Keratinocyte (primary cell): Measurements from ENCODE around the gene DSTYK. TPM values are rescaled to one million over a fixed set of nuclear protein-coding genes. Genes with fewer than 3 reads are reported as not detected.

ENCODE experiments used
- DNase-seq: peaks from one replicate; pipeline ENCODE4 v3.0.0-alpha.2; 2011; ENCODE audit warnings: low read depth, missing footprints, low spot score
- FAIRE-seq: peaks from 2 replicates; lab custom pipeline; 2011; peaks lifted over from hg19 to GRCh38; lab: Jason Lieb, UNC
- H2AFZ ChIP-seq: 2 replicates; pipeline ENCODE4 v1.6.0; 2012; ENCODE audit warnings: low read length, control low read depth, inconsistent platforms; ENCODE audit not compliant: control insufficient read depth
- H3K27ac ChIP-seq: 2 replicates; pipeline ENCODE4 v1.5.1; 2011; ENCODE audit warnings: low read length; ENCODE audit not compliant: control insufficient read depth, insufficient read depth
- H3K27me3 ChIP-seq: 3 replicates; pipeline ENCODE4 v1.6.0; 2011; ENCODE audit warnings: low read length; ENCODE audit not compliant: control insufficient read depth, insufficient read depth; ENCODE audit errors: extremely low read depth
- H3K36me3 ChIP-seq, 2 experiments: 2 replicates in 1 of 2; 3 replicates in 1 of 2; pipeline ENCODE4 v1.5.1; 2011; ENCODE audit warnings: low read length in 2 of 2, mild to moderate bottlenecking in 1 of 2; ENCODE audit not compliant: control insufficient read depth in 2 of 2, insufficient read depth in 2 of 2; ENCODE audit errors: extremely low read depth in 1 of 2
- H3K4me1 ChIP-seq: 3 replicates; pipeline ENCODE4 v1.5.1; 2011; ENCODE audit warnings: low read length; ENCODE audit not compliant: control insufficient read depth, insufficient read depth; ENCODE audit errors: extremely low read depth
- H3K4me2 ChIP-seq: 3 replicates; pipeline ENCODE4 v1.6.0; 2011; ENCODE audit warnings: low read depth, low read length; ENCODE audit not compliant: control insufficient read depth, insufficient read depth; ENCODE audit errors: extremely low read depth
- H3K4me3 ChIP-seq, 3 experiments: fragments of 200-600 bp in 1 of 3; sonication (generic) in 1 of 3; 2 replicates in 2 of 3; 3 replicates in 1 of 3; pipeline ENCODE4 v1.5.1; 2011 to 2016; ENCODE audit warnings: low read length in 3 of 3, mild to moderate bottlenecking in 3 of 3, control low read depth in 2 of 3, inconsistent platforms in 1 of 3, low read depth in 1 of 3, mixed read lengths in 1 of 3, mixed run types in 1 of 3, moderate library complexity in 1 of 3; ENCODE audit not compliant: control insufficient read depth in 2 of 3, insufficient read depth in 2 of 3; ENCODE audit errors: extremely low read depth in 1 of 3
- H3K79me2 ChIP-seq: 2 replicates; pipeline ENCODE4 v1.6.0; 2012; ENCODE audit warnings: low read length; ENCODE audit not compliant: control insufficient read depth, insufficient read depth
- H3K9ac ChIP-seq: 3 replicates; pipeline ENCODE4 v1.6.0; 2011; ENCODE audit warnings: low read length; ENCODE audit not compliant: control insufficient read depth, insufficient read depth; ENCODE audit errors: extremely low read depth
- H3K9me1 ChIP-seq: 3 replicates; pipeline ENCODE4 v1.6.0; 2011; ENCODE audit warnings: low read length; ENCODE audit not compliant: control insufficient read depth, insufficient read depth; ENCODE audit errors: extremely low read depth
- H3K9me3 ChIP-seq: 2 replicates; pipeline ENCODE4 v1.5.1; 2012; ENCODE audit warnings: low read depth, low read length; ENCODE audit not compliant: control insufficient read depth
- H4K20me1 ChIP-seq: 3 replicates; pipeline ENCODE4 v1.6.0; 2011; ENCODE audit warnings: low read length; ENCODE audit not compliant: control insufficient read depth, insufficient read depth; ENCODE audit errors: extremely low read depth
- EZH2 ChIP-seq: IDR thresholded peaks from one replicate; pipeline ENCODE4 v1.6.1; 2012; ENCODE audit warnings: inconsistent platforms, mild to moderate bottlenecking, low read length, moderate library complexity
- dilution Hi-C: fragments of 300-500 bp; cut with MboI; formaldehyde crosslinking; loops from one replicate; pipeline ENCODE4 v1.7.0; 2020; ENCODE audit warnings: low sequenced_read_pairs; ENCODE audit not compliant: extremely low pct_ligation_motif_present
- polyA minus RNA-seq, 3 experiments: library from RNA; depleted of rRNA, polyadenylated mRNA; stranded (reverse); fragments of >200 nt; gene quantifications; 1 replicate in 1 of 3; 2 replicates in 1 of 3; 3 replicates in 1 of 3; pipeline ENCODE4 v1.2.3, GENCODE V29; 2011
- polyA plus RNA-seq, 5 experiments: library from polyadenylated mRNA; depleted of rRNA in 3 of 5; stranded (reverse) in 3 of 5; stranded (forward) in 1 of 5; unstranded in 1 of 5; fragments of >200 nt; gene quantifications; 1 replicate in 1 of 5; 2 replicates in 3 of 5; 3 replicates in 1 of 5; pipeline versions ENCODE4 v1.2.1 to v1.2.3, GENCODE V29; 2011 to 2012; ENCODE audit warnings: missing spikeins in 2 of 5, low read depth in 1 of 5, low replicate concordance in 1 of 5
- TF ChIP-seq, protein P1 (sequence below), 3 experiments: IDR thresholded peaks in 1 of 3; conservative IDR thresholded peaks in 1 of 3; optimal IDR thresholded peaks in 1 of 3; 2 replicates in 2 of 3; 3 replicates in 1 of 3; pipeline versions ENCODE3 to v1.5.1; 2011; ENCODE audit warnings: low read length in 3 of 3, mild to moderate bottlenecking in 3 of 3, moderate library complexity in 2 of 3, control low read depth in 1 of 3, inconsistent platforms in 1 of 3; ENCODE audit not compliant: insufficient read depth in 2 of 3; ENCODE audit errors: extremely low read depth in 1 of 3

DSTYK gene, protein sequence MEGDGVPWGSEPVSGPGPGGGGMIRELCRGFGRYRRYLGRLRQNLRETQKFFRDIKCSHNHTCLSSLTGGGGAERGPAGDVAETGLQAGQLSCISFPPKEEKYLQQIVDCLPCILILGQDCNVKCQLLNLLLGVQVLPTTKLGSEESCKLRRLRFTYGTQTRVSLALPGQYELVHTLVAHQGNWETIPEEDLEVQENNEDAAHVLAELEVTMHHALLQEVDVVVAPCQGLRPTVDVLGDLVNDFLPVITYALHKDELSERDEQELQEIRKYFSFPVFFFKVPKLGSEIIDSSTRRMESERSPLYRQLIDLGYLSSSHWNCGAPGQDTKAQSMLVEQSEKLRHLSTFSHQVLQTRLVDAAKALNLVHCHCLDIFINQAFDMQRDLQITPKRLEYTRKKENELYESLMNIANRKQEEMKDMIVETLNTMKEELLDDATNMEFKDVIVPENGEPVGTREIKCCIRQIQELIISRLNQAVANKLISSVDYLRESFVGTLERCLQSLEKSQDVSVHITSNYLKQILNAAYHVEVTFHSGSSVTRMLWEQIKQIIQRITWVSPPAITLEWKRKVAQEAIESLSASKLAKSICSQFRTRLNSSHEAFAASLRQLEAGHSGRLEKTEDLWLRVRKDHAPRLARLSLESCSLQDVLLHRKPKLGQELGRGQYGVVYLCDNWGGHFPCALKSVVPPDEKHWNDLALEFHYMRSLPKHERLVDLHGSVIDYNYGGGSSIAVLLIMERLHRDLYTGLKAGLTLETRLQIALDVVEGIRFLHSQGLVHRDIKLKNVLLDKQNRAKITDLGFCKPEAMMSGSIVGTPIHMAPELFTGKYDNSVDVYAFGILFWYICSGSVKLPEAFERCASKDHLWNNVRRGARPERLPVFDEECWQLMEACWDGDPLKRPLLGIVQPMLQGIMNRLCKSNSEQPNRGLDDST
- polyA plus RNA-seq (7.0 to 8.8 TPM (median 7.6 TPM) in 3 replicates), polyA minus RNA-seq (6.6 to 11.3 TPM (median 10.7 TPM) in 3 replicates)
- polyA plus RNA-seq (2011; ENCODE audit: low read depth), result 4.7 TPM
- 4.6 and 6.4 TPM in 2 replicates for polyA plus RNA-seq (2011; cell fraction: cytosol; rRNA removed)
- polyA plus RNA-seq (2011; cell fraction: nucleus; rRNA removed), result 8.0 and 8.7 TPM in 2 replicates
- 5.8 and 7.1 TPM in 2 replicates for polyA plus RNA-seq (2012; ENCODE audit: low replicate concordance)
- 13.0 TPM for polyA minus RNA-seq (2011; cell fraction: cytosol; rRNA and poly(A)+ RNA removed)
- polyA minus RNA-seq (2011; cell fraction: nucleus; rRNA and poly(A)+ RNA removed), result 8.3 and 18.5 TPM in 2 replicates

DNA sequence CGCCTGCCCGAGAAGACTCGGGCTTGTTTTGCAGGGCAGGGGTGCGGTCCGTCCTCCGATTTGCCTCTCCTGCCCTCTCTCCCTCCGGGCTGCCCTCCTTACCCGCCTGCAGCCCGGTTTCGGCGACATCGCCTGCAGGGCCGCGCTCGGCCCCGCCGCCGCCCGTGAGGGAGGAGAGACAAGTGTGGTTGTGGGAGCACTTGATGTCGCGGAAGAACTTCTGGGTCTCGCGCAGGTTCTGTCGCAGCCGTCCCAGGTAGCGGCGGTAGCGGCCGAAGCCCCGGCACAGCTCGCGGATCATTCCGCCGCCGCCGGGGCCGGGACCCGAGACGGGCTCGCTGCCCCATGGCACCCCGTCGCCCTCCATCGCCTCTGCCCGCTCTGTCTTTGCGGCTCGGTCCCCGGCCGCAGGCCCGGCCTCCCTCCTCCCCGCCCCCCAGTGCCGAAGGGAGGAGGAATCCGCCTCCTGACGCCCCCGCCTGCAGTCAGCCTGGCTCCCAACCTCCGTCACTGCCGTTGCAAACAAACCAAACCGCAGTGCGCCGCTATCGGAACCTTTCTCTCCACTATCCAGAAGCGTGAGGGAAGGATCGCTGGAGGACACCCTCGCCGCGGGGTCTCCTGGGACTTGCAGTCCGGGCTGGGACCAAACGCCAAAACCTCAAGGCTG, at the start of gene DSTYK:
DSTYK (minus strand) TSS at position 534 of the 670 bp plus-strand sequence; CDS start at position 367, 167 bp downstream.
- H3K9me3 ChIP-seq, result no peaks in the 10 kb centered on the region
- peak within 1 kb of the TSS; percentile 87 for H3K27ac ChIP-seq
- DNase-seq, result peak; percentile 40
- no peaks in the 10 kb centered on the region for H3K9me1 ChIP-seq
- TF ChIP-seq EZH2, result no peak
- TF ChIP-seq, protein P1, sequence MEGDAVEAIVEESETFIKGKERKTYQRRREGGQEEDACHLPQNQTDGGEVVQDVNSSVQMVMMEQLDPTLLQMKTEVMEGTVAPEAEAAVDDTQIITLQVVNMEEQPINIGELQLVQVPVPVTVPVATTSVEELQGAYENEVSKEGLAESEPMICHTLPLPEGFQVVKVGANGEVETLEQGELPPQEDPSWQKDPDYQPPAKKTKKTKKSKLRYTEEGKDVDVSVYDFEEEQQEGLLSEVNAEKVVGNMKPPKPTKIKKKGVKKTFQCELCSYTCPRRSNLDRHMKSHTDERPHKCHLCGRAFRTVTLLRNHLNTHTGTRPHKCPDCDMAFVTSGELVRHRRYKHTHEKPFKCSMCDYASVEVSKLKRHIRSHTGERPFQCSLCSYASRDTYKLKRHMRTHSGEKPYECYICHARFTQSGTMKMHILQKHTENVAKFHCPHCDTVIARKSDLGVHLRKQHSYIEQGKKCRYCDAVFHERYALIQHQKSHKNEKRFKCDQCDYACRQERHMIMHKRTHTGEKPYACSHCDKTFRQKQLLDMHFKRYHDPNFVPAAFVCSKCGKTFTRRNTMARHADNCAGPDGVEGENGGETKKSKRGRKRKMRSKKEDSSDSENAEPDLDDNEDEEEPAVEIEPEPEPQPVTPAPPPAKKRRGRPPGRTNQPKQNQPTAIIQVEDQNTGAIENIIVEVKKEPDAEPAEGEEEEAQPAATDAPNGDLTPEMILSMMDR (optimal IDR thresholded peaks at IDR 0.05 in 1 of 3, IDR thresholded peaks at IDR 0.05 in 1 of 3, conservative IDR thresholded peaks at IDR 0.05 in 1 of 3; ENCODE audit: extremely low read depth in 1 of 3, insufficient read depth in 2 of 3, low read length in 3 of 3), result no peak
- dilution Hi-C loops, result no loop called here
- peak within 1 kb of the TSS; percentile 71 for H3K4me2 ChIP-seq
- no peaks in the 10 kb centered on the region for H3K27me3 ChIP-seq
- H2AFZ ChIP-seq, result peak within 1 kb of the TSS; percentile 95
- H3K36me3 ChIP-seq, result no peaks in the 10 kb centered on the region
- peak within 1 kb of the TSS; percentile 89 for H3K9ac ChIP-seq
- H3K4me3 ChIP-seq, result peak within 1 kb of the TSS; percentile 65 to 93 (median 91)
- FAIRE-seq, result no peak
- H3K4me1 ChIP-seq, result peaks cover 4% of the 10 kb centered on the region
- no peaks in the 10 kb centered on the region for H4K20me1 ChIP-seq
- H3K79me2 ChIP-seq, result peaks cover 24% of the 10 kb centered on the region

DNA sequence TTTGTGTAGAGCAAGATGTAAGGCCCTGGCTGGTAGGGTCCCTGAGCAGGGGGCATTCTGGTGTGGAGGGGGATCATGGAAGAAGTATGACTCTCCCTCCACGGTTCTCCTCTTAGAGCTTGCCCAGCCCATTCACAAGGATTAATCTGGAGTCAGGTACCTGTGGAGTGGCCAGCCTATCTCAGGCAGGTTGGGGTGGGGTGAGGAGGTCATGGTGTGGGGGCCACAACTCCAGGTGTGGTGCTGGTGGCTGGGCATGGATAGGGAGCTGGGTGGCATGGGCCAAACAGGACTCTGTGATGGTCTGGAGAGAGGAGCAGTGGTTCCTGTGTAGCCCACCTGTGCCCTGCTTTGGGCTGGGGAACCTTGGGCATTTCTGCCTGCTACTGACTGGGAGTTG, 48.5 kb upstream of the DSTYK start:
- dilution Hi-C loops, result no loop called here
- no peak overlapping the region for H3K27ac ChIP-seq
- no peak overlapping the region for H3K9ac ChIP-seq
- H3K4me2 ChIP-seq, result no peak overlapping the region
- FAIRE-seq, result no peak
- no peaks in the 10 kb centered on the region for H3K79me2 ChIP-seq
- no peak overlapping the region for H2AFZ ChIP-seq
- no peak for TF ChIP-seq EZH2
- TF ChIP-seq, protein P1 (optimal IDR thresholded peaks at IDR 0.05 in 1 of 3, IDR thresholded peaks at IDR 0.05 in 1 of 3, conservative IDR thresholded peaks at IDR 0.05 in 1 of 3; ENCODE audit: extremely low read depth in 1 of 3, insufficient read depth in 2 of 3, low read length in 3 of 3), result no peak
- no peak for DNase-seq
- H3K27me3 ChIP-seq, result no peaks in the 10 kb centered on the region
- peaks cover 4% of the 10 kb centered on the region for H4K20me1 ChIP-seq
- H3K9me1 ChIP-seq, result no peaks in the 10 kb centered on the region
- no peaks in the 10 kb centered on the region for H3K9me3 ChIP-seq
- no peaks in the 10 kb centered on the region for H3K36me3 ChIP-seq
- peaks cover 26% of the 10 kb centered on the region for H3K4me1 ChIP-seq
- H3K4me3 ChIP-seq, result no peak overlapping the region
